Measurements from ENCODE around the gene S100A6. TPM values are rescaled to one million over a fixed set of nuclear protein-coding genes. Genes with fewer than 3 reads are reported as not detected.

S100A6 gene
- total and polyA plus RNA-seq, 3 donors from 2014 or later = 30.9 to 372 (median 57.4) TPM

- H3K36me3 ChIP-seq (ENCODE audit: low read depth, missing control alignments) = no peaks in the 10 kb centered on the region
- no peak overlapping the region for H3K27ac ChIP-seq
- intact Hi-C loops (cut with DNase I; ENCODE audit: low total_unique reads) = no loop called here
- H3K4me3 ChIP-seq = no peak overlapping the region
- no peaks in the 10 kb centered on the region for H3K27me3 ChIP-seq
- TF ChIP-seq CTCF (IDR thresholded peaks at IDR 0.05) = no peak
- TF ChIP-seq POLR2A (IDR thresholded peaks at IDR 0.05) = no peak
- 69 to 88% methylated on average over 2 of the region's 2 CpGs for WGBS, 2 donors
- H3K9me3 ChIP-seq = no peaks in the 10 kb centered on the region
- no peaks in the 10 kb centered on the region for H3K4me1 ChIP-seq
- no peak for DNase-seq
Observed at GRCh38 chr1:153487707-153488106, 48.1 kb downstream of the S100A6 start.

- DNase-seq = no peak
- 75 to 77% methylated on average over 2 of the region's 2 CpGs for WGBS, 2 donors
- Histone ChIP-seq H3K4me3 (no peak overlapping the region), H3K27ac (no peak overlapping the region), H3K9me3 (no peaks in the 10 kb centered on the region), H3K4me1 (no peaks in the 10 kb centered on the region), H3K36me3 (ENCODE audit: low read depth, missing control alignments) (no peaks in the 10 kb centered on the region), H3K27me3 (no peaks in the 10 kb centered on the region)
- TF ChIP-seq POLR2A (IDR thresholded peaks at IDR 0.05) = no peak
- no peak for TF ChIP-seq CTCF (IDR thresholded peaks at IDR 0.05)
- intact Hi-C loops (cut with DNase I; ENCODE audit: low total_unique reads) = no loop called here
Observed at GRCh38 chr1:153485863-153486262, 49.9 kb downstream of the S100A6 start.

Other genes with a start within 250 kb of the S100A6 start
- gene PGLYRP3, start 223.0 kb downstream of the S100A6 start, total RNA-seq = not detected
- gene PGLYRP3, start 223.0 kb downstream of the S100A6 start, polyA plus RNA-seq (ENCODE audit: insufficient read depth, low read depth, low replicate concordance) = 0.28 TPM
- under 1 TPM in 1 of 2 donors, not detected in 1; 0.12 TPM for gene PGLYRP4, start 187.2 kb downstream of the S100A6 start, total RNA-seq
- gene PGLYRP4, start 187.2 kb downstream of the S100A6 start, polyA plus RNA-seq (ENCODE audit: insufficient read depth, low read depth, low replicate concordance) = 0.17 TPM
- gene S100A9, start 178.1 kb downstream of the S100A6 start, total RNA-seq = 10 to 100 TPM in 1 of 2 donors, 1 to 10 TPM in 1; 4.6 to 10.7 TPM
- gene S100A9, start 178.1 kb downstream of the S100A6 start, polyA plus RNA-seq (ENCODE audit: insufficient read depth, low read depth, low replicate concordance) = 36.6 TPM
- not detected for gene S100A12, start 160.4 kb downstream of the S100A6 start, total RNA-seq
- not detected for gene S100A12, start 160.4 kb downstream of the S100A6 start, polyA plus RNA-seq (ENCODE audit: insufficient read depth, low read depth, low replicate concordance)
- 1 to 10 TPM; 1.3 to 3.0 TPM for gene S100A8, start 144.9 kb downstream of the S100A6 start, total RNA-seq
- gene S100A8, start 144.9 kb downstream of the S100A6 start, polyA plus RNA-seq (ENCODE audit: insufficient read depth, low read depth, low replicate concordance) = 20.3 TPM
- not detected for gene S100A7A, start 119.5 kb downstream of the S100A6 start, total RNA-seq
- not detected for gene S100A7A, start 119.5 kb downstream of the S100A6 start, polyA plus RNA-seq (ENCODE audit: insufficient read depth, low read depth, low replicate concordance)
- not detected for gene S100A7, start 75.3 kb downstream of the S100A6 start, total RNA-seq
- gene S100A7, start 75.3 kb downstream of the S100A6 start, polyA plus RNA-seq (ENCODE audit: insufficient read depth, low read depth, low replicate concordance) = not detected
- gene S100A5, start 4.9 kb upstream of the S100A6 start, total RNA-seq = 1 to 10 TPM in 1 of 2 donors, not detected in 1; 1.3 TPM
- gene S100A5, start 4.9 kb upstream of the S100A6 start, polyA plus RNA-seq (ENCODE audit: insufficient read depth, low read depth, low replicate concordance) = not detected
- gene S100A4, start 9.8 kb upstream of the S100A6 start, total RNA-seq = 10 to 100 TPM; 15.8 to 23.8 TPM
- gene S100A4, start 9.8 kb upstream of the S100A6 start, polyA plus RNA-seq (ENCODE audit: insufficient read depth, low read depth, low replicate concordance) = 146 TPM
- gene S100A3, start 13.3 kb upstream of the S100A6 start, total RNA-seq = not detected
- gene S100A3, start 13.3 kb upstream of the S100A6 start, polyA plus RNA-seq (ENCODE audit: insufficient read depth, low read depth, low replicate concordance) = 0.67 TPM
- 1 to 10 TPM; 1.9 to 9.6 TPM for gene S100A2, start 29.9 kb upstream of the S100A6 start, total RNA-seq
- gene S100A2, start 29.9 kb upstream of the S100A6 start, polyA plus RNA-seq (ENCODE audit: insufficient read depth, low read depth, low replicate concordance) = 1.9 TPM
- 100 to 1,000 TPM; 158 to 171 TPM for gene S100A16, start 77.1 kb upstream of the S100A6 start, total RNA-seq
- gene S100A16, start 77.1 kb upstream of the S100A6 start, polyA plus RNA-seq (ENCODE audit: insufficient read depth, low read depth, low replicate concordance) = 126 TPM
- gene S100A14, start 80.3 kb upstream of the S100A6 start, total RNA-seq = not detected
- gene S100A14, start 80.3 kb upstream of the S100A6 start, polyA plus RNA-seq (ENCODE audit: insufficient read depth, low read depth, low replicate concordance) = 1.6 TPM
- 10 to 100 TPM; 54.2 to 78.2 TPM for gene S100A13, start 91.5 kb upstream of the S100A6 start, total RNA-seq
- gene S100A13, start 91.5 kb upstream of the S100A6 start, polyA plus RNA-seq (ENCODE audit: insufficient read depth, low read depth, low replicate concordance) = 90.9 TPM
- 10 to 100 TPM in 1 of 2 donors, 1 to 10 TPM in 1; 8.2 to 24.0 TPM for gene S100A1, start 92.4 kb upstream of the S100A6 start, total RNA-seq
- 29.8 TPM for gene S100A1, start 92.4 kb upstream of the S100A6 start, polyA plus RNA-seq (ENCODE audit: insufficient read depth, low read depth, low replicate concordance)
- 10 to 100 TPM; 86.1 to 87.8 TPM for gene CHTOP, start 98.1 kb upstream of the S100A6 start, total RNA-seq
- gene CHTOP, start 98.1 kb upstream of the S100A6 start, polyA plus RNA-seq (ENCODE audit: insufficient read depth, low read depth, low replicate concordance) = 101 TPM
- gene SNAPIN, start 122.7 kb upstream of the S100A6 start, total RNA-seq = 10 to 100 TPM; 57.4 to 61.7 TPM
- 48.9 TPM for gene SNAPIN, start 122.7 kb upstream of the S100A6 start, polyA plus RNA-seq (ENCODE audit: insufficient read depth, low read depth, low replicate concordance)
- 100 to 1,000 TPM; 150 to 153 TPM for gene ILF2, start 135.0 kb upstream of the S100A6 start, total RNA-seq
- 295 TPM for gene ILF2, start 135.0 kb upstream of the S100A6 start, polyA plus RNA-seq (ENCODE audit: insufficient read depth, low read depth, low replicate concordance)
- gene NPR1, start 142.7 kb upstream of the S100A6 start, total RNA-seq = 1 to 10 TPM; 2.5 to 4.3 TPM
- gene NPR1, start 142.7 kb upstream of the S100A6 start, polyA plus RNA-seq (ENCODE audit: insufficient read depth, low read depth, low replicate concordance) = 10.7 TPM
- gene INTS3, start 192.1 kb upstream of the S100A6 start, total RNA-seq = 100 to 1,000 TPM; 113 to 121 TPM
- 66.1 TPM for gene INTS3, start 192.1 kb upstream of the S100A6 start, polyA plus RNA-seq (ENCODE audit: insufficient read depth, low read depth, low replicate concordance)
- 10 to 100 TPM; 38.5 to 54.9 TPM for gene SLC27A3, start 239.4 kb upstream of the S100A6 start, total RNA-seq
- gene SLC27A3, start 239.4 kb upstream of the S100A6 start, polyA plus RNA-seq (ENCODE audit: insufficient read depth, low read depth, low replicate concordance) = 83.3 TPM